ENCODE data around the gene SELENOP.
A peak's percentile ranks its signal among the peaks of the same experiment; 100 is the strongest.

The SELENOP gene

DNA sequence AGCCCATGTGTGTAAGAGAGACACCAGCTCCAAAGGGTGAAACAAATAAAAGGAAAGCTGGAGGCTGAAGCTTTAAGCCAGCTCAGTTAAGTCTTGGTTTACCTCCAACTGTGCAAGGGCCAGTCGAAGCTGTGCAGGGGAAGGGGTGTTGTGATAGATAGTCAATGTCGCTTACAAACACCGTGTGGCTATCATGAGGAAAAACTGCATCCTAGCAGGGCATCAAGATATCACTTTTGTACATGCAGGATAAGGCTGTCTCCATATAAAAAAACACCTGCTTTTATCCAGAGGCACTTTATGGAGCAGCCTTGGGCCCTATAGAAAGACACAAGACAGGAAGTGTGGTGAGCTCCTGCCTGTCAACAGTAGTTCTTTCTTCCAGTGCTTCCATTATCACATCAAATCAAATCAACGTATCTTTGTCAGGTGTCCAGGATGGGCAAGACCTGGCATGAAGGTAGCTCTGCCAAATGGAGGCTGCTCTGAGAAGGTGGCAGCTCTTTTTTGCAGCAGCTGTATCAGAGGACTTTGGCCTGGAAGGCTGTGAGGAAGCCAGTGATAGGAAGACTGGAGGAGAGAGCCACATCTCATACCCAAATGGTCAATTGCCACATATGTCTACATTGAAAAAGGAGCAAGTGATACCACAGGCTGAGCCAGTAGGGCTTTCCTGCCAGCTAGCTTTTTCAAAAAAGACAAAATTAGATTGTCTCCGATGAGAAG lies 29.3 kb upstream of the SELENOP start:
- no peak overlapping the region for H3K4me3 ChIP-seq (ENCODE audit: low read depth, low read length)
- CTCF ChIA-PET = no interaction called here
- TF ChIP-seq, protein P1, sequence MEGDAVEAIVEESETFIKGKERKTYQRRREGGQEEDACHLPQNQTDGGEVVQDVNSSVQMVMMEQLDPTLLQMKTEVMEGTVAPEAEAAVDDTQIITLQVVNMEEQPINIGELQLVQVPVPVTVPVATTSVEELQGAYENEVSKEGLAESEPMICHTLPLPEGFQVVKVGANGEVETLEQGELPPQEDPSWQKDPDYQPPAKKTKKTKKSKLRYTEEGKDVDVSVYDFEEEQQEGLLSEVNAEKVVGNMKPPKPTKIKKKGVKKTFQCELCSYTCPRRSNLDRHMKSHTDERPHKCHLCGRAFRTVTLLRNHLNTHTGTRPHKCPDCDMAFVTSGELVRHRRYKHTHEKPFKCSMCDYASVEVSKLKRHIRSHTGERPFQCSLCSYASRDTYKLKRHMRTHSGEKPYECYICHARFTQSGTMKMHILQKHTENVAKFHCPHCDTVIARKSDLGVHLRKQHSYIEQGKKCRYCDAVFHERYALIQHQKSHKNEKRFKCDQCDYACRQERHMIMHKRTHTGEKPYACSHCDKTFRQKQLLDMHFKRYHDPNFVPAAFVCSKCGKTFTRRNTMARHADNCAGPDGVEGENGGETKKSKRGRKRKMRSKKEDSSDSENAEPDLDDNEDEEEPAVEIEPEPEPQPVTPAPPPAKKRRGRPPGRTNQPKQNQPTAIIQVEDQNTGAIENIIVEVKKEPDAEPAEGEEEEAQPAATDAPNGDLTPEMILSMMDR (IDR thresholded peaks at IDR 0.05; ENCODE audit: insufficient read depth, low read length, missing control alignments) = no peak
- POLR2A ChIA-PET = no interaction called here
- DNase-seq (ENCODE audit: low read depth, low spot score) = no peak

GRCh38 chr5:42840269-42840668 lies 28.6 kb upstream of the SELENOP start:
- ChIA-PET CTCF (no interaction called here), POLR2A (no interaction called here)
- DNase-seq (ENCODE audit: low read depth, low spot score) = peak; percentile 74
- TF ChIP-seq, protein P1 (IDR thresholded peaks at IDR 0.05; ENCODE audit: insufficient read depth, low read length, missing control alignments) = no peak
- H3K4me3 ChIP-seq (ENCODE audit: low read depth, low read length) = no peak overlapping the region

GRCh38 chr5:42839196-42839595 lies 27.5 kb upstream of the SELENOP start:
- DNase-seq (ENCODE audit: low read depth, low spot score) = no peak
- CTCF ChIA-PET = interaction anchor here (0.6 kb wide), 1 partner anchor 888 kb away, joined by 3 read pairs; no protein-coding TSS in a partner anchor
- POLR2A ChIA-PET = no interaction called here
- TF ChIP-seq, protein P1 (IDR thresholded peaks at IDR 0.05; ENCODE audit: insufficient read depth, low read length, missing control alignments) = no peak
- no peak overlapping the region for H3K4me3 ChIP-seq (ENCODE audit: low read depth, low read length)

DNA sequence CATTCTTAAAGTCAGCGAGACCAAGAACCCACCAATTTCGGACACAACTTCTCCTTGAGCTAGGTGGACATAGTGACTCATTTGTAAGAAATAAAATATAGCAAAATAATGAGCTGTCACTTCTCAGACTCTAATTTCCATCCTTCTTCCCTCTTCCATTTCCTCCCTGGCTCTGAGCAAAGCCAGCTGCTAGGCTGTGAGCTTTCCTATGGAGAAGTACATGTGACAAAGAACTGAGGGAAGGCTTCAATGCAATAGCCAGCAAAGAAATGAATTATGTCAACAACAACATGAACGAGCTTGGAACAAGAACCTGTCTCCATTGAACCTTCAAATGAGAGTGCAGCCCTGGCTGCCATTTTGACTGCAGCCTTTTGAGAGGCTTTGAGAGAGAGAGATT lies 25.9 kb upstream of the SELENOP start:
- DNase-seq (ENCODE audit: low read depth, low spot score) = no peak
- no peak overlapping the region for H3K4me3 ChIP-seq (ENCODE audit: low read depth, low read length)
- CTCF ChIA-PET = no interaction called here
- TF ChIP-seq, protein P1 (IDR thresholded peaks at IDR 0.05; ENCODE audit: insufficient read depth, low read length, missing control alignments) = no peak
- POLR2A ChIA-PET = no interaction called here

DNA sequence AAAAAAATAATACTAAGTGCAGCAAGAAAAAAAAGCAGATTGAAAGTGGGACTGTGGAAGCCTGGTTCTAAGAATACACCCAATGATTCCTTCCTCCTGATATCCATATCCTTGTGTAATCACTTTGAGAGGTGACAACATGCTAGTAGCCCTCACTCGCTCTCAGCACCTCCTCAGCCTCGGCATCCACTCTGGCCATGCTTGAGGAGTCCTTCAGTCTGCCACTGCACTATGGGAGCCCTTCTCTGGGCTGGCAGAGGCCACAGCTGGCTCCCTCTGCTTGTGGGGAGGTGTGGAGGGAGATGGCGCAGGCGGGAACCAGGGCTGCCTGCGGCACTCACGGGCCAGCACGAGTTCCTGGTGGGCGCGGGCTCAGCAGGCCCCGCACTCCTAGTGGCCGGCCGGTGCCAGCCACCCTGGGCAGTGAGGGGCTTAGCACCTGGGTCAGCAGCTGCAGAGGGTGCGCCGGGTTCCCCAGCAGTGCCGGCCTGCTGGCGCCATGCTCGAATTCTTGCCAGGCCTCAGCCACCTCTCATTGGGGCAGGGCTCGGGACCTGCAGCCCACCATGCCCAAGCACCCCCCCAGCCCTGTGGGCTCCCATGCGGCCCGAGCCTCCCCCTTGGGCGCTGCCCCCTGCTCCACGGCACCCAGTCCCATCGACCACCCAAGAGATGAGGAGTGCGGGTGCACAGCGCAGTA lies 24.5 kb upstream of the SELENOP start:
- POLR2A ChIA-PET = no interaction called here
- TF ChIP-seq, protein P1 (IDR thresholded peaks at IDR 0.05; ENCODE audit: insufficient read depth, low read length, missing control alignments) = no peak
- CTCF ChIA-PET = no interaction called here
- no peak for DNase-seq (ENCODE audit: low read depth, low spot score)
- H3K4me3 ChIP-seq (ENCODE audit: low read depth, low read length) = no peak overlapping the region

- TF ChIP-seq, protein P1 (IDR thresholded peaks at IDR 0.05; ENCODE audit: insufficient read depth, low read length, missing control alignments) = no peak
- ChIA-PET CTCF (no interaction called here), POLR2A (no interaction called here)
- no peak for DNase-seq (ENCODE audit: low read depth, low spot score)
- H3K4me3 ChIP-seq (ENCODE audit: low read depth, low read length) = no peak overlapping the region
These were observed 20.4 kb upstream of the SELENOP start for GRCh38 chr5:42832060-42832459.
